Activated CD8-positive, alpha-beta T cell treated with anti-CD3 and anti-CD28 coated beads for 36 hours (primary cell): ENCODE results near the gene SEC14L6. TPM values are rescaled to one million over a fixed set of nuclear protein-coding genes. Genes with fewer than 3 reads are reported as not detected.

ENCODE experiments used
- ATAC-seq: fragments of 200-7000 bp; cut with Tn5 transposase; one replicate; pipeline ENCODE4 v1.10.0; 2021; ENCODE audit warnings: mild to moderate bottlenecking, moderate library complexity
- CTCF ChIA-PET: fragments of 350-600 bp; sonication (Branson Sonifier 250); formaldehyde crosslinking; loops from one replicate; lab custom pipeline; 2021; ENCODE audit warnings: antibody characterized with exemption; lab: Charles Lee
- POLR2A ChIA-PET: fragments of 350-600 bp; sonication (Branson Sonifier 250); formaldehyde crosslinking; loops from one replicate; lab custom pipeline; 2021; ENCODE audit warnings: antibody characterized with exemption; lab: Charles Lee
- DNase-seq: peaks from one replicate; pipeline ENCODE4 v3.0.0-alpha.2; 2020
- H3K27ac Mint-ChIP-seq: one replicate; pipeline ENCODE4 v1.8.0; 2021; ENCODE audit warnings: mild to moderate bottlenecking, mixed read lengths
- H3K27me3 Mint-ChIP-seq: one replicate; pipeline ENCODE4 v1.8.0; 2021; ENCODE audit warnings: mixed read lengths
- H3K36me3 Mint-ChIP-seq: one replicate; pipeline ENCODE4 v1.8.0; 2021; ENCODE audit warnings: low read depth, mixed read lengths
- H3K4me1 Mint-ChIP-seq: one replicate; pipeline ENCODE4 v1.8.0; 2021; ENCODE audit warnings: low read depth, mixed read lengths
- H3K4me3 Mint-ChIP-seq: one replicate; pipeline ENCODE4 v1.8.0; 2021; ENCODE audit warnings: mild to moderate bottlenecking, moderate library complexity, mixed read lengths
- H3K9me3 Mint-ChIP-seq: one replicate; pipeline ENCODE4 v1.8.0; 2021; ENCODE audit warnings: mixed read lengths
- intact Hi-C: fragments of 100-400 bp; cut with micrococcal nuclease; formaldehyde crosslinking; loops from one replicate; pipeline ENCODE4 v1.10.0; 2022
- total RNA-seq, 2 experiments: library from RNA; stranded (reverse); gene quantifications; one replicate each; pipeline ENCODE4 v1.2.3, GENCODE V29; 2021
- TF ChIP-seq, protein P1 (sequence below): fragments of 200-600 bp; IDR thresholded peaks from one replicate; pipeline ENCODE4 v1.8.0; 2022; ENCODE audit warnings: antibody characterized with exemption, mild to moderate bottlenecking

The SEC14L6 gene
- total RNA-seq, 2 experiments from 2014 or later: not detected

DNA sequence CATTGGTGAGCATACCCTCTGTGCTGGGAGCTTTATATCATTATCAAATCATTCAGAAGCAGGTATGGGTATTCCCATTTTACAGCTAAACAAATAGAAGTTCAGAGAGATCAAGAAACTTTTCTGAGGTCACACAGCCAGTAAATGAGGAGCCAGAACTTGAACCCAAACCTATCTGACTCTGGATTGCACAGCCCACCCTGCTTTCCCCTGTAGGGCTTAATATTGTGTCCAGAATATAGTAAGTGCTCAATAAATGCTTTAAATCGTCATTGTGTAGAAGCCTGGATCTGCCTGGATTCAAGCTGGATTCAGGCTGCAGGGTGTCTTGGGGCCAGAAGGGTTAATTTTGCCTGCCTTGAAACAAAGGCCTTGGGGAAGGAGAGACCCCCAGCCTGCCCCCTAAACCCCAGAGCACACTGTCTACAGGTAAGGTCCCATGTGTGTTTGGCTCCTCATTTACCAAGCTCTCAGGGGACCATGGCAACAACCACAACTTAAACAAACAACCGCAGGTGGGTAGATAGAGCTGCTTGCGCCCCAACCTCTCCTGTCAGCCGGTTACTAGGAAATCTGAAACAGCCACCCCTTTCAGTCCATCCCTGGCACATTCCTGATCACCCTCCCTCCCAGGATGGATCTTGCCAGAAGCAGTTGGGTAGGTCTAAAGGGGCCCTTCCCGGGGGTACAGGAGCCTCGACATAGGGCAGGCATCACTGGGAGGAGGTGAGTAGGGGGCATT, 71.7 kb downstream of the SEC14L6 start:
- POLR2A ChIA-PET: interaction anchor here (1.3 to 1.4 kb wide), 2 partner anchors 11 to 78 kb away, joined by 3 read pairs; partner anchors contain the start of gene SEC14L2
- H3K27me3 Mint-ChIP-seq: peaks cover 6% of the 10 kb centered on the region
- no peak for ATAC-seq
- TF ChIP-seq, protein P1, sequence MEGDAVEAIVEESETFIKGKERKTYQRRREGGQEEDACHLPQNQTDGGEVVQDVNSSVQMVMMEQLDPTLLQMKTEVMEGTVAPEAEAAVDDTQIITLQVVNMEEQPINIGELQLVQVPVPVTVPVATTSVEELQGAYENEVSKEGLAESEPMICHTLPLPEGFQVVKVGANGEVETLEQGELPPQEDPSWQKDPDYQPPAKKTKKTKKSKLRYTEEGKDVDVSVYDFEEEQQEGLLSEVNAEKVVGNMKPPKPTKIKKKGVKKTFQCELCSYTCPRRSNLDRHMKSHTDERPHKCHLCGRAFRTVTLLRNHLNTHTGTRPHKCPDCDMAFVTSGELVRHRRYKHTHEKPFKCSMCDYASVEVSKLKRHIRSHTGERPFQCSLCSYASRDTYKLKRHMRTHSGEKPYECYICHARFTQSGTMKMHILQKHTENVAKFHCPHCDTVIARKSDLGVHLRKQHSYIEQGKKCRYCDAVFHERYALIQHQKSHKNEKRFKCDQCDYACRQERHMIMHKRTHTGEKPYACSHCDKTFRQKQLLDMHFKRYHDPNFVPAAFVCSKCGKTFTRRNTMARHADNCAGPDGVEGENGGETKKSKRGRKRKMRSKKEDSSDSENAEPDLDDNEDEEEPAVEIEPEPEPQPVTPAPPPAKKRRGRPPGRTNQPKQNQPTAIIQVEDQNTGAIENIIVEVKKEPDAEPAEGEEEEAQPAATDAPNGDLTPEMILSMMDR: no peak
- peak; percentile 37 for DNase-seq
- H3K27ac Mint-ChIP-seq: no peak overlapping the region
- no peaks in the 10 kb centered on the region for H3K36me3 Mint-ChIP-seq
- no peaks in the 10 kb centered on the region for H3K9me3 Mint-ChIP-seq
- no peaks in the 10 kb centered on the region for H3K4me1 Mint-ChIP-seq
- H3K4me3 Mint-ChIP-seq: no peak overlapping the region
- intact Hi-C loops: loop anchor here (5.0 kb wide), 1 partner anchor 33 kb away; no protein-coding TSS in a partner anchor
- CTCF ChIA-PET: interaction anchor here (1.2 to 2.3 kb wide), 4 partner anchors 8 to 83 kb away, joined by 3 to 11 read pairs (median 6); no protein-coding TSS in a partner anchor

DNA sequence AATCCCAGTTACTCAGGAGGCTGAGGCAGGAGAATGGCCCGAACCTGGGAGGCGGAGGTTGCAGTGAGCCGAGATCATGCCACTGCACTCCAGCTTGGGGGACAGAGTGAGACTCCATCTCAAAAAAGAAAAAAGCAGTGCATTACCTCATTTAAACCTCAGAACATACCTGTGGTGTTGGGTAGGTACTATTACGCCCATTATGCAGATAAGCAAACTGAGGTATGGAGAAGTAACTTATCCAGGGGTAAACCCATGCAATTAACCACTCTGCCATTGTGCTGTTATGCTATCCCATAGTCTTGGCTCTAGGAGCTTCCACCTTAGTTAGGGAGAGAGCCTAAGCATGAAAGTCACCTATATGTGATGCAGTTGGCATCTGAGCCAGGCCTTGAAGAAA, 72.4 kb downstream of the SEC14L6 start:
- ATAC-seq (no peak), DNase-seq (no peak)
- Mint-ChIP-seq H3K27me3 (peaks cover 6% of the 10 kb centered on the region), H3K36me3 (no peaks in the 10 kb centered on the region), H3K9me3 (no peaks in the 10 kb centered on the region), H3K27ac (no peak overlapping the region), H3K4me3 (no peak overlapping the region), H3K4me1 (no peaks in the 10 kb centered on the region)
- POLR2A ChIA-PET: interaction anchor here (1.3 kb wide), 1 partner anchor 77 kb away, joined by 3 read pairs; the partner anchor contains the start of gene SEC14L2
- CTCF ChIA-PET: interaction anchor here (1.2 to 2.3 kb wide), 3 partner anchors 9 to 29 kb away, joined by 4 to 11 read pairs (median 8); no protein-coding TSS in a partner anchor
- intact Hi-C loops: no loop called here
- TF ChIP-seq, protein P1: no peak

DNA sequence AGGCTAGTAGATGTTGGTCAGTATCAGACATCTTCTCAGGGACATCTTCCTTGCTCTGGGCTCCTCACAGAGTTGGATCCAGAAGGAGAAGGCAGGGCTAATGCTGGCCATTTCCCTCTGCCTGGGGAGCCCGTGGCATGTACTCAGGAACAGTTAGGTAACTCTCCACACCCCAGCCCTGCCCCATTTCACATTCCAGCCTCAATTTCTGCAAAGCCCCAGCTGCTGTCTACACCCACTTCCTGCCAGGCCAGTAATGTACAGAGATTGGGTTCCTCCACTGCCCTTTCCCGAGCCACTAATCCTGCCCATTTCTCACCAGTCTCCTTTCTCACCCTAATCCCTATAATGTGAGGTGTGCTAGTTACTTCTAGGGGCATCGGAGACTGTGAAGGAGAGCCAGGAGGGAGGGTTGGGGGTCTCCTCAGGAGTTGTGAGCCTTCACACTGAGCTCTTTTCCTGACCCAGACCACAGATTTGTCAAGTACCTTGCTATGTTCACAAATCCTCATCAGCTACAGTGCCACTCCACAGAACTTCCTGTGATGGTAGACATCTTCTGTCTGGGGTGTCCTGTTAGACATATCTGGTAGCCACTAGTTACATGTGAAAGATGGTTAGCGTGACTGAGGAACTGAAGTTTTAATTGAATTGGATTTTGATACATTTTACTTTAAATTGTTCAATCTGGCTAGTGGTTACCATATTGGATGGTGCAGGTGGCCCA, 73.4 kb downstream of the SEC14L6 start:
- POLR2A ChIA-PET: interaction anchor here (1.2 kb wide), 1 partner anchor 68 kb away, joined by 3 read pairs; no protein-coding TSS in a partner anchor
- intact Hi-C loops: no loop called here
- H3K4me3 Mint-ChIP-seq: no peak overlapping the region
- H3K27ac Mint-ChIP-seq: no peak overlapping the region
- DNase-seq (no peak), ATAC-seq (no peak)
- H3K9me3 Mint-ChIP-seq: no peaks in the 10 kb centered on the region
- H3K4me1 Mint-ChIP-seq: no peaks in the 10 kb centered on the region
- TF ChIP-seq, protein P1: no peak
- no peaks in the 10 kb centered on the region for H3K36me3 Mint-ChIP-seq
- peaks cover 6% of the 10 kb centered on the region for H3K27me3 Mint-ChIP-seq
- CTCF ChIA-PET: interaction anchor here (1.3 to 1.8 kb wide), 2 partner anchors 12 to 13 kb away, joined by 6 to 11 read pairs; no protein-coding TSS in a partner anchor

Other genes with a start within 250 kb of the SEC14L6 start
- gene TBC1D10A, start 219.8 kb downstream of the SEC14L6 start, total RNA-seq: 10 to 100 TPM; 20.5 to 21.1 TPM
- gene SF3A1, start 189.8 kb downstream of the SEC14L6 start, total RNA-seq: 100 to 1,000 TPM; 252 to 262 TPM
- 1 to 10 TPM; 2.2 to 2.4 TPM for gene CCDC157, start 189.7 kb downstream of the SEC14L6 start, total RNA-seq
- gene RNF215, start 159.3 kb downstream of the SEC14L6 start, total RNA-seq: 1 to 10 TPM; 7.1 to 7.2 TPM
- 10 to 100 TPM; 15.1 to 15.4 TPM for gene SEC14L2, start 149.7 kb downstream of the SEC14L6 start, total RNA-seq
- gene MTFP1, start 121.0 kb downstream of the SEC14L6 start, total RNA-seq: 10 to 100 TPM; 89.8 to 93.8 TPM
- gene SEC14L3, start 74.7 kb downstream of the SEC14L6 start, total RNA-seq: not detected
- gene SEC14L4, start 41.0 kb downstream of the SEC14L6 start, total RNA-seq: not detected
- gene GAL3ST1, start 27.9 kb upstream of the SEC14L6 start, total RNA-seq: not detected
- gene PES1, start 45.2 kb upstream of the SEC14L6 start, total RNA-seq: 100 to 1,000 TPM; 123 to 131 TPM
- gene TCN2, start 60.4 kb upstream of the SEC14L6 start, total RNA-seq: under 1 TPM in 1 of 2 experiments, not detected in 1; 0.16 TPM
- 1 to 10 TPM; 3.4 to 3.8 TPM for gene SLC35E4, start 89.0 kb upstream of the SEC14L6 start, total RNA-seq
- 1 to 10 TPM; 4.1 to 4.4 TPM for gene DUSP18, start 121.1 kb upstream of the SEC14L6 start, total RNA-seq
- gene OSBP2, start 148.1 kb upstream of the SEC14L6 start, total RNA-seq: under 1 TPM; 0.58 to 0.72 TPM